ENCODE results near the gene MYNN.

GRCh38 chr3:169812332-169813235 lies 39.4 kb downstream of the MYNN start, which contains the start of the genes LRRC34 and LRRIQ4:
- TF ChIP-seq CHD2 (IDR thresholded peaks at IDR 0.05; ENCODE audit: low read depth, low read length) (no peak), BRCA1 (IDR thresholded peaks at IDR 0.05) (no peak), BRCA1 (CRISPR knock-in tag; IDR thresholded peaks at IDR 0.05) (no peak), TAF1 (IDR thresholded peaks at IDR 0.05; ENCODE audit: control insufficient read depth, extremely low read depth, insufficient read depth, low read length, severe bottlenecking) (no peak), POLR3G (IDR thresholded peaks at IDR 0.05; ENCODE audit: extremely low read depth, insufficient read length, insufficient replicate concordance) (no peak), POLR2AphosphoS2 (IDR thresholded peaks at IDR 0.05; ENCODE audit: low read length) (no peak), UBTF (IDR thresholded peaks at IDR 0.05; ENCODE audit: borderline replicate concordance in 1 of 2, low read depth in 2 of 2, low read length in 2 of 2) (no peak), EP300 (IDR thresholded peaks at IDR 0.05; ENCODE audit: low read length) (no peak), SRF (CRISPR knock-in tag; IDR thresholded peaks at IDR 0.05) (no peak), POLR2A (conservative IDR thresholded peaks at IDR 0.05) (no peak), NFRKB (IDR thresholded peaks at IDR 0.05; ENCODE audit: low read depth) (no peak), ZNF280A (IDR thresholded peaks at IDR 0.05; ENCODE audit: low read depth, partially characterized antibody) (no peak)
- TF ChIP-seq, protein P1, sequence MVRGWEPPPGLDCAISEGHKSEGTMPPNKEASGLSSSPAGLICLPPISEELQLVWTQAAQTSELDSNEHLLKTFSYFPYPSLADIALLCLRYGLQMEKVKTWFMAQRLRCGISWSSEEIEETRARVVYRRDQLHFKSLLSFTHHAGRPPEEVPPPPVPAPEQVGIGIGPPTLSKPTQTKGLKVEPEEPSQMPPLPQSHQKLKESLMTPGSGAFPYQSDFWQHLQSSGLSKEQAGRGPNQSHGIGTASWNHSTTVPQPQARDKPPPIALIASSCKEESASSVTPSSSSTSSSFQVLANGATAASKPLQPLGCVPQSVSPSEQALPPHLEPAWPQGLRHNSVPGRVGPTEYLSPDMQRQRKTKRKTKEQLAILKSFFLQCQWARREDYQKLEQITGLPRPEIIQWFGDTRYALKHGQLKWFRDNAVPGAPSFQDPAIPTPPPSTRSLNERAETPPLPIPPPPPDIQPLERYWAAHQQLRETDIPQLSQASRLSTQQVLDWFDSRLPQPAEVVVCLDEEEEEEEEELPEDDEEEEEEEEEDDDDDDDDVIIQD (CRISPR knock-in tag; IDR thresholded peaks at IDR 0.05) = no peak

Data from K562 (cell line).